DMS114 treated with DMSO at 0.1 percent for 48 hours (cell line): ENCODE results near the gene PTRHD1.

Experiments used
- DNase-seq: peaks from one replicate; lab custom pipeline; 2025; ENCODE audit not compliant: unreplicated experiment; lab: John Stamatoyannopoulos, UW

PTRHD1 gene

DNA sequence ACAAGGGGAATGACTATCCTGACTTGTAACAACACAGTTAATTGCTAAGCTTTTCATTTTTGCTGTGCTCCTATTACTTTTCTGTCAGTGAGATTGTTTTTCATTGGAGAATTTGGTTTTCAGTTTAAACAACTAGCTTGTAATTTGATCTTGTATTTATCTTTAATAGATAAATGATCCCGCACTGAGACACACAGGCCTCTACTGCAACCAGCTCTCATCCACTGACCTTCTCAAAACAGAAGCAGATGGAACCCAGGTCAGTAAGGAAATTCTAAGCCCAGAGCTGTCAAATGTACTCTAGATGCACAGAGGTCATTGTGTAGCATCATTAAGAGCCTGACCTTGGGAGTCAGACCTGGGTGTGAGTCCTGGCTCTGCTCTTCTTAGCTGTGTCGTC lies 30.7 kb downstream of the PTRHD1 start:
- no peak for DNase-seq

DNA sequence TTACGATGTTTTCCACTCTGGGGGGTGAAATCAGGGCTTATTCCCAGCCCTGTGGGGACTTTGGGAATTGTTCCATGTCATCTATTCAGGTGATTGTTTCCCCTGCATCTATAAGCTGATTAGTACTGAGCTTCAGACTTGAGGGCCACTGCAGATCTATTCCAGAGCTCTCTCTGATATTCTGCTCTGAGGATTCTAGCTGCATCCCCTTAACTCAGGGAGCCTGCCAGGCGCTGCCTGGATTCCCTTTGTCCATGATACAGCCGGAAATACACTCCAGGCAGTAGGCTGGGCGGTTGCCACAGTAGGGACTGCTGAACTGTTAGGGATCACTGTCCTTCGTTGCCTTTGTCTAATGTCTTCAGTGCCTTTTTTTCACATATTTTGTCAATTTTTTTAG lies 31.3 kb downstream of the PTRHD1 start:
- no peak for DNase-seq

DNA sequence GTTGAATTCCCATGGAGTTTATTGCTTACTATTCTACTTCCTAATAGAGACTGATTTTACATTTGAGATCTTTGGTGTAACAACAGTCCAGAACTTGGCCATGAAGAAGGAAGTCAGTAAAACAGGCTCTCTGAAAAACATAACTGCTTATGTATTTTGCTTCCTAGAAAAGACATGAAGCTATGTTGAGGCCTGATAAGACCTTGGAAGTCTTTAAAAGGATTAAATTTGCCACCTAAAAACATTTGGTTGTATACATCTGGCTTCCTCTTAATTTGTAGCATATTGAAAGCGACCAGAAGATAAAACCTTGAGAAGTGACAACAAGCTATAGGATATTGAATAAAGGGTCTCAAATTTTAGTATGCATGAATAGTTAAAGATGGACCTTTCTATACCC lies 36.4 kb downstream of the PTRHD1 start:
- no peak for DNase-seq

DNA sequence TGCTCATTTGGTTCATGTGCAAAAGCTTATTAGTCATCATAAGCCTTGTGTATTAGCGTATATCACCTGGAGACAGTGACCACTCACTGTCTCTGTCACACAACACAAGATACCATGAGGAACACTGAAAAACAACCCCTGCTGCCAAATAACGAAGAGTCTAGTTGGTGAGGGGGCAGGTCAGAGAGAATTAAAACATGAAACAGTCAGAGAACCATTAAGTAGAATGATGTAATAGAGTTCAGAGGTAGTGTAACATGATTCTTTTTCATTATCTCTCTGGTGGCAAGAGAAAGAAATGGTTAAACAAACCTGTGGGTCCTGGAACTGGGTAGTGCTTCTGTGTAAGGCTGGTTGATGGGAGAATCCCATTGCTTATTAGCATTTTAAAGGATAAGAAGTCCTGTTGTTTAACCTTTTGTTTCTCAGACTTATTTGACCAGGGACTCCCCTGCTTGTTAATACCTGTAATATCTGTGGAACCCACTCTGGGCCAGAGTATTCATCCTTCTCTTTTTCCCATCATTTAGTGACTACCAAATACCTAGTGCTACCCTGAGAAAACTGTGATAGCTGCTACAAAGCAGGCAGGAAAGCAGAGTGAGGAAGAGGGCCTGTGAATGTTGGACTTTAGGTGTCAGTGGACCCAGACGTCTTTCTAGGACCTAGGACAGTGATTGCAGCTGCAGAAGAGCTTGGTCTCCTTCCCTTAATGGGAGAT lies 38.0 kb downstream of the PTRHD1 start:
- no peak for DNase-seq

DNA sequence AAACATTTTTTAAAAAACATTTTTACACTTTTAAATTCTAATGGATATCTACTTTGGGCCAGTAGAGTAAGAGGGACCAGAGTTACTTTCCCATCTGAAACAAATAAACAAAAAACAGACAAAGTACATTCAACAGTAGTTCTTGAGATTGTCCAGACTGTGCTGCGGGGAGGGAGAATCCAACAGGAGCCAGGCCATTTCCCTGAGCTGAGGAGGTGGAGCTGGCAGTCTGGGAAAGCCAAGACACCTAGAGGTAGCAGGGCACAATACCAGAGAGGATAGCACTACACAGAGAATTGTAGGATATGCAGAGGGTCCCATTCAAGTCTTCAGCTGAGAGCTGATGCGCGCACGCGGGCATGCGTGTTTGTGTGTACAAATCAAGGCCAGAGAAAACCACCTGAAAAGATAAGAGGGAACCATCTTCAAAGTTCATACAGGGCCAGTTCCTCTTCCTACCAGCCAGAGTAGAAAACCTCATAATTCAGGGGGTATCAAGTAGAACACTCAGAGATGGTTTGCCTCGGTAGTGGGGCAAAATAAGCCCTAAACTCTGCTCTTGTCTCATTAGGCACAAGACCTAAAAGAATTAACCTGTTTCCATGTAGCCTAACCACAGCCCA lies 44.0 kb downstream of the PTRHD1 start:
- DNase-seq, result no peak

DNA sequence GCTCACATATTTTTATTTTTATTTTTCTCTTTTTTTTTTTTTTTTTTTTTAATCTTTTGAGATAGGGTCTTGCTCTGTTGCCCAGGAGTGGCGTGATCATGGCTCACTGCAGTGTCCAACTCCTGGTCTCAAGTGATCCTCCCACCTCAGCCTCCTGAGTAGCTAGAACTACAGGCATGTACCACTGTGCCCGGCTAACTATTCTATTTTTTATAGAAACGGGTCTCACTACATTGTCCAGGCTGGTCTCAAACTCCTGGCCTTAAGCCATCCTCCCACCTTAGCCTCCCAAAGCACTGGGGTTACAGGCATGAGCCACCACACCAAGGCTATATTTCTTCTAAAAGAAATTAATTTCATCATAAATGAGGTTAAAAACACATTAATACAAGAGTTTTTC lies 45.9 kb downstream of the PTRHD1 start:
- DNase-seq, result no peak

DNA sequence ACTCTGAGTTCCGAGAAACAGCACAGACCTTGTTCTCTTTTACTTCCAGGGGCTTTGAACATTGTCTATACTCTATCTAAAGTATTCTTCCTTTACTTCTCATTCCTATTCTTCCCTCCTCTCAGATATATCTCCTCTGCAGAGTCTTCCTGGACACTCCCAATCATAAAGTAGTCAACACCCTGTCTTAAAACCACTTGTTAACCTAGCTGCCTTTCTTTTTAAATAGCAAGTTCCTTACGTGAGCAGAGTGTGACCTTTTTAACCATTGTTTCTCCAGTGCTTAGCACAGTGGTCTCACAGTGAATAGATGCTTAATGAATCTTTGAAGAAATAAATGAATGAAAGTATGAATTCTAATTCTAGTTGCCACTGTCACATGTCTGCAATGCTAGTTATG lies 47.4 kb downstream of the PTRHD1 start:
- DNase-seq, result no peak

DNA sequence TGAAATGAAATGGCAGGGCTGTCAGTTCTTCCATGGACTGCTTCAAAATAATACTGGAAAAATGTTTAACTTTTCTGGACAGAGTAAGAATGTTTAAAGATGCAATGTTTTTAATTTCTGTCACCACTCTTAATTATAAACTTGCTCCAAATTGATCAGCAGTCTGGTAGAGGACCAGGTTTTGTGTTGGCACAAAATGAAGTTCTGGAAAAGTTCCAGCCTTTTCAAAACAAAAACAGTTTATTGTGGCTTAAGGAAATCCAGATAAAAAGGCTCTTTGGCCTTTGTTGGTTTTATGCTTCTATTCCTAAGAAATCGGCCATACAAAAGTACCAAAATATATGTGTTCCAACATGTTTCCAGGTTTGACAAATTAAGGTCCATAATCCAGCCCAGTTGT lies 48.8 kb downstream of the PTRHD1 start:
- no peak for DNase-seq

DNA sequence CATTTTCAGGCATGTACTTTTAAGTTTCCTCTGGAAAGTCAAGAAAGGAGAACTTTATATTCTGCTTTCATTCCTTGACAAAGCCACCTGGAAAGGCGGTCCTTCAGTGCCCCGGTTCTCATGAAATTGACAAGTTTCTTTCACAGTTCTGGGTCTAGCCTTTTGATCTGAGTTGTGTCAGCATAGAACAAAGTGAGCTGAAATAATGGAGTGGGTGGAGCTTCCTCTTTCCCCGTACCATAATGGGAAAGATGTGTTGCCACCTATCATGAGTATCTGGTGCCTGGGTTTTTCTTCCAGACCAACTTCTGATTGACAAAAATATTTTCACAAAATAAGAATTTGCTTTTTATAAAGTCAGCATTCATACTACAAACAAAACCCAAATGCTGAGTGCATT lies 49.3 kb downstream of the PTRHD1 start:
- no peak for DNase-seq

DNA sequence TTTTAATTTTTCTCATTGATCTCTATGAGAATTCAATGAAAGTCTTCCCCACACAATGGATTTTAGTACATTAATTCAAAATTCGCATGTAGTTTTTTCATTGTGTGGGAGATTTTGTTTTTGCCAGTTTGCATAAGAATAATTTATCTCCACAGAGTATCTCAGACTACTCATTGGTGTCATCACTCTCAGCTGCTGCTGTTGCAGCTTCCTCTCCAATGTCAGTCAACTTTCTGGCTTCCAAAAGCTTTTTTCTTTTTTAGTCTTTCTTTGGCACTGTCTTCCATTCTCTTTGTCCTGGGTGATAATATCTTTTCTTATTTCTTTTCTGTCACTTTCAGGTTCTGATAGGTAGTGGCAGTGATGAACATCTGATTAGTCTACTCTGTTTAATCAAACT lies 50.5 kb downstream of the PTRHD1 start:
- DNase-seq, result no peak

DNA sequence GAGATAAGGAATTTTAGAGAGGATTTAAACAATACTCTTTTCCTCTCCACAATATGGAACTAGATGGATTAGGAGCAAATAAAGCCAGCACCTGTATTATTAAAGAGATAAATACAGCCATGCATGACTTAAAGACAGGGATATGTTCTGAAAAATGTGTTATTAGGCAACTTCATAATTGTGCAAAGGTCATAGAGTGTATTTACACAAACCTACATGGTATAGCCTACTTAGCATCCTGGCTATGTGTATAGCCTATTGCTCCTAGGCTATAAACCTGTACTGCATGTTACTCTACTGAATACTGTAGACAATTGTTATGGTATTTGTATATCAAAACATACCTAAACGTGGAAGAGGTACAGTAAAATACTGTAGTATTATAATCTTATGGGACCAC lies 53.0 kb downstream of the PTRHD1 start:
- DNase-seq, result no peak
